Thoracic aorta (tissue), 2 donors: ENCODE results near the gene LRP11. TPM values are rescaled to one million over a fixed set of nuclear protein-coding genes. Genes with fewer than 3 reads are reported as not detected.

Experiments used
- ATAC-seq: fragments of 150-250 bp; one replicate; pipeline ENCODE4 v1.8.0; 2017; ENCODE audit warnings: low read depth; ENCODE audit not compliant: insufficient number of reproducible peaks, low FRiP score
- DNase-seq: peaks from one replicate; pipeline ENCODE4 v3.0.0-alpha.2; 2020; ENCODE audit warnings: low spot score
- H3K27ac ChIP-seq, 2 donors: fragments of 200-600 bp; sonication (generic); 1 replicate in 1 of 2; 2 replicates in 1 of 2; pipeline ENCODE4 v1.5.1; 2016; ENCODE audit warnings: mild to moderate bottlenecking in 2 of 2, moderate library complexity in 2 of 2
- H3K27me3 ChIP-seq: fragments of 200-600 bp; sonication (generic); replicated peaks from 2 replicates; pipeline ENCODE4 v1.6.0; 2016; ENCODE audit warnings: mild to moderate bottlenecking; ENCODE audit not compliant: insufficient read depth
- H3K36me3 ChIP-seq: fragments of 200-600 bp; sonication (generic); one replicate; pipeline ENCODE4 v1.5.1; 2016
- H3K4me1 ChIP-seq, 2 donors: fragments of 200-600 bp; sonication (generic); 1 replicate in 1 of 2; 2 replicates in 1 of 2; pipeline versions ENCODE4 v1.5.1 to v1.6.0; 2016; ENCODE audit warnings: low read depth in 2 of 2, mild to moderate bottlenecking in 1 of 2; ENCODE audit not compliant: control insufficient read depth in 1 of 2
- H3K4me3 ChIP-seq: fragments of 200-600 bp; sonication (generic); 2 replicates; pipeline ENCODE4 v1.5.1; 2016; ENCODE audit warnings: mild to moderate bottlenecking
- H3K9me3 ChIP-seq: fragments of 200-600 bp; sonication (generic); 2 replicates; pipeline ENCODE4 v1.5.1; 2016
- total RNA-seq, 2 donors: library from RNA; depleted of rRNA; stranded (reverse); fragments of >200 nt; gene quantifications; one replicate each; pipeline versions ENCODE4 v1.1.0 to v1.2.3, GENCODE V29; 2016
- TF ChIP-seq, protein P1 (sequence below): fragments of 200-600 bp; sonication (generic); IDR thresholded peaks from one replicate; pipeline ENCODE4 v1.5.1; 2019; ENCODE audit warnings: antibody characterized with exemption

LRP11 gene
- total RNA-seq, 2 donors from 2014 or later, result 22.4 to 31.8 TPM

DNA sequence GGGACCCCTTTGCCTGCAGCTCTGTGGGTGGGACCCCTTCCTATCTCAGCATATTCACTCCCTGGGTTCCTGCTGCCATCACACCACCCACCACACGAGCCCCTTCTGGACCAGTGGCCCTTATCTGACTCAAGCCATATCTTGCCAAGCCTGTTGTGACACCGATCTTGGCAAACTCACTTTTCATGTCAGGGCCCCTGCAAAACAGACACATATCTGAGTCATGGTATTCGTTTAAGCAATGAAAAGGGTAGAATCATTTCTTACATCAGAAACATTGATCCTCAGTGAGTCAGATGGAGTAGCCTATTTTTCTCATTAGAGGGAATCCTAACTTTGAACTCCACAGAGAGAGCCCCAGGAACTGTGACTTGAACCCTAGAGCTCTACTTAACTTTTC lies 23.2 kb upstream of the LRP11 start:
- no peaks in the 10 kb centered on the region for H3K9me3 ChIP-seq
- no peaks in the 10 kb centered on the region for H3K36me3 ChIP-seq
- ATAC-seq (no peak), DNase-seq (no peak)
- peaks cover 0 to 10% of the 10 kb centered on the region in 2 donors for H3K4me1 ChIP-seq
- no peak overlapping the region for H3K27ac ChIP-seq
- H3K27me3 ChIP-seq, result no peaks in the 10 kb centered on the region
- no peak overlapping the region for H3K4me3 ChIP-seq
- TF ChIP-seq, protein P1, sequence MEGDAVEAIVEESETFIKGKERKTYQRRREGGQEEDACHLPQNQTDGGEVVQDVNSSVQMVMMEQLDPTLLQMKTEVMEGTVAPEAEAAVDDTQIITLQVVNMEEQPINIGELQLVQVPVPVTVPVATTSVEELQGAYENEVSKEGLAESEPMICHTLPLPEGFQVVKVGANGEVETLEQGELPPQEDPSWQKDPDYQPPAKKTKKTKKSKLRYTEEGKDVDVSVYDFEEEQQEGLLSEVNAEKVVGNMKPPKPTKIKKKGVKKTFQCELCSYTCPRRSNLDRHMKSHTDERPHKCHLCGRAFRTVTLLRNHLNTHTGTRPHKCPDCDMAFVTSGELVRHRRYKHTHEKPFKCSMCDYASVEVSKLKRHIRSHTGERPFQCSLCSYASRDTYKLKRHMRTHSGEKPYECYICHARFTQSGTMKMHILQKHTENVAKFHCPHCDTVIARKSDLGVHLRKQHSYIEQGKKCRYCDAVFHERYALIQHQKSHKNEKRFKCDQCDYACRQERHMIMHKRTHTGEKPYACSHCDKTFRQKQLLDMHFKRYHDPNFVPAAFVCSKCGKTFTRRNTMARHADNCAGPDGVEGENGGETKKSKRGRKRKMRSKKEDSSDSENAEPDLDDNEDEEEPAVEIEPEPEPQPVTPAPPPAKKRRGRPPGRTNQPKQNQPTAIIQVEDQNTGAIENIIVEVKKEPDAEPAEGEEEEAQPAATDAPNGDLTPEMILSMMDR, result no peak

- Histone ChIP-seq H3K4me3 (no peak overlapping the region), H3K27ac (no peak overlapping the region), H3K27me3 (no peaks in the 10 kb centered on the region), H3K9me3 (no peaks in the 10 kb centered on the region), H3K36me3 (no peaks in the 10 kb centered on the region), H3K4me1 (peaks cover 0 to 10% of the 10 kb centered on the region in 2 donors)
- DNase-seq (no peak), ATAC-seq (no peak)
- TF ChIP-seq, protein P1, result no peak
Measured at GRCh38 chr6:149885888-149886287, 21.7 kb upstream of the LRP11 start.

- no peaks in the 10 kb centered on the region for H3K36me3 ChIP-seq
- no peak overlapping the region for H3K4me3 ChIP-seq
- ATAC-seq (no peak), DNase-seq (no peak)
- H3K4me1 ChIP-seq, result peaks cover 0 to 10% of the 10 kb centered on the region in 2 donors
- no peak overlapping the region for H3K27ac ChIP-seq
- no peaks in the 10 kb centered on the region for H3K27me3 ChIP-seq
- no peaks in the 10 kb centered on the region for H3K9me3 ChIP-seq
- TF ChIP-seq, protein P1, result no peak
Measured at GRCh38 chr6:149884617-149885016, 20.5 kb upstream of the LRP11 start.

- Histone ChIP-seq H3K9me3 (no peaks in the 10 kb centered on the region), H3K4me3 (no peak overlapping the region), H3K27me3 (no peaks in the 10 kb centered on the region), H3K4me1 (peaks cover 0 to 10% of the 10 kb centered on the region in 2 donors), H3K27ac (no peak overlapping the region), H3K36me3 (no peaks in the 10 kb centered on the region)
- DNase-seq, result no peak
- TF ChIP-seq, protein P1, result no peak
- peak; percentile 34 for ATAC-seq
Measured at GRCh38 chr6:149884215-149884614, 20.1 kb upstream of the LRP11 start.

DNA sequence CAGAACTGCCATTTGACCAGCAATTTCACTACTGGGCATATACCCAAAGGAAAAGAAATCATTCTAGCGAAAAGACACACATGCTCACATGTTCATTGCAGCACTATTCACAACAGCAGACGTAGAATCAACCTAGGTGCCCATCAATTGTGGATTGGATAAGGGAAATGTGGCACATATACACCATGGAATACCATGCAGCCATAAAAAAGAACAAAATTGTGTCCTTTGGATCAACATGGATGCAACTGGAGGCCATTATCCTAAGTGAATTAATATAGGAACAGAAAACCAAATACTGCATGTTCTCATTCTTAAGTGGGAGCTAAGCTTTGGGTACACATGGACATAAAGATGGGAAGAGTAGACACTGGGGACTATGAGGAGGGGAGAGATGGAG lies 17.7 kb upstream of the LRP11 start:
- Histone ChIP-seq H3K27me3 (no peaks in the 10 kb centered on the region), H3K4me1 (peaks cover 0 to 10% of the 10 kb centered on the region in 2 donors), H3K27ac (no peak overlapping the region), H3K4me3 (no peak overlapping the region), H3K36me3 (no peaks in the 10 kb centered on the region), H3K9me3 (no peaks in the 10 kb centered on the region)
- TF ChIP-seq, protein P1, result no peak
- no peak for ATAC-seq
- DNase-seq, result no peak
